MCF 10A (cell line): Measurements from ENCODE around the gene CHST11. TPM values are rescaled to one million over a fixed set of nuclear protein-coding genes. Genes with fewer than 3 reads are reported as not detected.
A peak's percentile ranks its signal among the peaks of the same experiment; 100 is the strongest.

Source experiments
- BruUV-seq: library from RNA; stranded (reverse); fragments of 400-500 nt; replicated peaks from 2 replicates; lab custom pipeline; 2021; lab: Mats Ljungman, UMichigan
- CTCF ChIA-PET: fragments of 300-600 bp; sonication (Branson Sonifier 250); formaldehyde crosslinking; extraction: SDS; loops from one replicate; lab custom pipeline; 2021; ENCODE audit warnings: antibody characterized with exemption, inconsistent platforms; lab: Yijun Ruan, JAX
- POLR2A ChIA-PET: fragments of 300-600, 350-650 bp; sonication (Branson Sonifier 250); formaldehyde crosslinking; extraction: SDS; loops from one replicate; lab custom pipeline; 2020; ENCODE audit warnings: antibody characterized with exemption, inconsistent platforms; lab: Yijun Ruan, JAX
- DNase-seq: peaks from one replicate; pipeline ENCODE4 v3.0.0-alpha.2; 2018; ENCODE audit not compliant: unreplicated experiment
- H3K27ac Mint-ChIP-seq: one replicate; pipeline ENCODE4 v1.8.0; 2022; ENCODE audit warnings: mild to moderate bottlenecking, low read depth, mixed read lengths; ENCODE audit not compliant: unreplicated experiment
- H3K27me3 Mint-ChIP-seq: one replicate; pipeline ENCODE4 v1.8.0; 2022; ENCODE audit warnings: mixed read lengths; ENCODE audit not compliant: insufficient read depth, unreplicated experiment
- H3K36me3 Mint-ChIP-seq: one replicate; pipeline ENCODE4 v1.8.0; 2022; ENCODE audit warnings: mild to moderate bottlenecking, moderate library complexity, mixed read lengths; ENCODE audit not compliant: insufficient read depth, unreplicated experiment
- H3K4me1 Mint-ChIP-seq: one replicate; pipeline ENCODE4 v1.8.0; 2022; ENCODE audit warnings: mixed read lengths; ENCODE audit not compliant: insufficient read depth, unreplicated experiment
- H3K4me3 Mint-ChIP-seq: one replicate; pipeline ENCODE4 v1.8.0; 2022; ENCODE audit warnings: mild to moderate bottlenecking, moderate library complexity, mixed read lengths; ENCODE audit not compliant: unreplicated experiment
- H3K9me3 Mint-ChIP-seq: one replicate; pipeline ENCODE4 v1.8.0; 2022; ENCODE audit warnings: mixed read lengths; ENCODE audit not compliant: unreplicated experiment
- intact Hi-C: fragments of 100-400 bp; cut with micrococcal nuclease; formaldehyde crosslinking; loops from 2 replicates; pipeline ENCODE4 v1.14.1; 2022
- total RNA-seq: library from RNA; stranded (reverse); gene quantifications from 2 replicates; pipeline ENCODE4 v1.2.3, GENCODE V29; 2022
- TF ChIP-seq, protein P1 (sequence below): fragments of 200-600 bp; IDR thresholded peaks from one replicate; pipeline ENCODE4 v1.8.0; 2022; ENCODE audit warnings: antibody characterized with exemption, mild to moderate bottlenecking; ENCODE audit not compliant: unreplicated experiment

Gene CHST11
- total RNA-seq, 1 experiment from 2014 or later, result 5.3 TPM

- POLR2A ChIA-PET, result interaction anchor here (0.5 to 2.1 kb wide), 7 partner anchors 144 to 647 kb away, joined by 3 to 7 read pairs (median 3); partner anchors contain the start of gene WASHC4
- intact Hi-C loops, result no loop called here
- peak overlapping the region; percentile 83 for H3K4me3 Mint-ChIP-seq
Measured at GRCh38 chr12:104460041-104460719, 3.4 kb downstream of the CHST11 start.

DNA sequence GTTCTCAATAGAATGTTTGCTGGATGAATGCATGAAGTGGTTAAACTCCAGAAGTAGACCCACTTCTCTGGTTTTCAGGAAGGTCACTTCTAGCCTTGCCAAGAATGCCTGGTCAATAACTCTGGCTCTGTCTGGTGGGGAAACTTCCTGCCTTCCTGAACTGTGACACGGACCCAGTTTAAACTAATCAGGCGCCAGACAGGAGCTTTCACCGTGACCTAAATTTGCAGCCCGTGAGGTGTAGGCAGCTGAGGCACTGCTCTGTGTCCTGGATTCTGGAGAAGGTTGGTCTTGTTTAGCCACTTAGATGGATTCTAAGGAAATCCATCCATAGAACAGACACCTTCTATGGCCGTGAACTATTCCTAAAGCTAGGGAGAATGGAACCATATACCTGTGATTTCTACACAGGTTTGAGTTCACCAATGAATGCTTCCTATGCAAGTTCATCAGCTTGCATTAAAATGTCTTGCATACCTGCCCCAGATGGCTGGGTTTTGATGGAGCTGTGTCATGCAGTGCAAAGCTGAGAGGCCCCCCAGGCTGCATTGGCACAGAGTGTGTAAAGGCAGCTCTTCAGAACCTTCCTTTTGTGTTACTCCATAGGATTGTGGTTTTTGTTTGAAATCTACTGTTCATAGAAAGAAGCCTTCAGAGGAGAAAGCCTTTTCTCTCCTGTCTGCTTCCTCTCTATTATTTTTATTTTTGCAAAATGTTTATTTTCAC lies 4.4 kb downstream of the CHST11 start:
- intact Hi-C loops, result no loop called here
- DNase-seq, result no peak
- TF ChIP-seq, protein P1, sequence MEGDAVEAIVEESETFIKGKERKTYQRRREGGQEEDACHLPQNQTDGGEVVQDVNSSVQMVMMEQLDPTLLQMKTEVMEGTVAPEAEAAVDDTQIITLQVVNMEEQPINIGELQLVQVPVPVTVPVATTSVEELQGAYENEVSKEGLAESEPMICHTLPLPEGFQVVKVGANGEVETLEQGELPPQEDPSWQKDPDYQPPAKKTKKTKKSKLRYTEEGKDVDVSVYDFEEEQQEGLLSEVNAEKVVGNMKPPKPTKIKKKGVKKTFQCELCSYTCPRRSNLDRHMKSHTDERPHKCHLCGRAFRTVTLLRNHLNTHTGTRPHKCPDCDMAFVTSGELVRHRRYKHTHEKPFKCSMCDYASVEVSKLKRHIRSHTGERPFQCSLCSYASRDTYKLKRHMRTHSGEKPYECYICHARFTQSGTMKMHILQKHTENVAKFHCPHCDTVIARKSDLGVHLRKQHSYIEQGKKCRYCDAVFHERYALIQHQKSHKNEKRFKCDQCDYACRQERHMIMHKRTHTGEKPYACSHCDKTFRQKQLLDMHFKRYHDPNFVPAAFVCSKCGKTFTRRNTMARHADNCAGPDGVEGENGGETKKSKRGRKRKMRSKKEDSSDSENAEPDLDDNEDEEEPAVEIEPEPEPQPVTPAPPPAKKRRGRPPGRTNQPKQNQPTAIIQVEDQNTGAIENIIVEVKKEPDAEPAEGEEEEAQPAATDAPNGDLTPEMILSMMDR, result no peak
- Mint-ChIP-seq H3K27me3 (no peaks in the 10 kb centered on the region), H3K9me3 (no peaks in the 10 kb centered on the region), H3K36me3 (no peaks in the 10 kb centered on the region), H3K27ac (no peak overlapping the region), H3K4me1 (peaks cover 15% of the 10 kb centered on the region), H3K4me3 (no peak overlapping the region)
- POLR2A ChIA-PET, result no interaction called here
- BruUV-seq, result no TSS peak
- CTCF ChIA-PET, result interaction anchor here (0.6 to 1.1 kb wide), 2 partner anchors 108 to 146 kb away, joined by 3 to 4 read pairs; no protein-coding TSS in a partner anchor

More at GRCh38 chr12:104460041-104460719, 3.4 kb downstream of the CHST11 start:
- Mint-ChIP-seq H3K4me1 (peaks cover 17% of the 10 kb centered on the region), H3K36me3 (no peaks in the 10 kb centered on the region), H3K9me3 (no peaks in the 10 kb centered on the region), H3K27ac (no peak overlapping the region), H3K27me3 (no peaks in the 10 kb centered on the region)
- TF ChIP-seq, protein P1, result no peak
- CTCF ChIA-PET, result interaction anchor here (0.6 to 1.1 kb wide), 6 partner anchors 78 to 499 kb away, joined by 3 to 4 read pairs (median 3); no protein-coding TSS in a partner anchor
- no TSS peak for BruUV-seq
- peak; percentile 22 for DNase-seq

- intact Hi-C loops, result no loop called here
- CTCF ChIA-PET, result interaction anchor here (0.6 kb wide), 1 partner anchor 362 kb away, joined by 6 read pairs; no protein-coding TSS in a partner anchor
- TF ChIP-seq, protein P1, result no peak
- POLR2A ChIA-PET, result no interaction called here
- Mint-ChIP-seq H3K36me3 (no peaks in the 10 kb centered on the region), H3K27ac (no peak overlapping the region), H3K4me3 (no peak overlapping the region), H3K9me3 (no peaks in the 10 kb centered on the region), H3K4me1 (peaks cover 21% of the 10 kb centered on the region), H3K27me3 (no peaks in the 10 kb centered on the region)
- no peak for DNase-seq
- no TSS peak for BruUV-seq
Measured at GRCh38 chr12:104462325-104462724, 5.6 kb downstream of the CHST11 start.

GRCh38 chr12:104462931-104463339 lies 6.2 kb downstream of the CHST11 start:
- Mint-ChIP-seq H3K36me3 (no peaks in the 10 kb centered on the region), H3K4me3 (no peak overlapping the region), H3K4me1 (peaks cover 22% of the 10 kb centered on the region), H3K27ac (no peak overlapping the region), H3K27me3 (no peaks in the 10 kb centered on the region), H3K9me3 (no peaks in the 10 kb centered on the region)
- intact Hi-C loops, result no loop called here
- no peak for DNase-seq
- ChIA-PET CTCF (interaction anchor here (0.6 kb wide), 1 partner anchor 361 kb away, joined by 6 read pairs; no protein-coding TSS in a partner anchor), POLR2A (no interaction called here)
- BruUV-seq, result no TSS peak
- TF ChIP-seq, protein P1, result no peak
